ENCODE measurements around the gene TMEM212.
"Not testable (repeated sequence)": the region's sequence is repeated elsewhere in the genome, so short reads cannot be mapped to it uniquely, and the experiment has no call there.

TMEM212 gene

GRCh38 chr3:171892457-171892856 lies 49.3 kb downstream of the TMEM212 start:
- DNase-seq (ENCODE audit: low read depth) = no peak

GRCh38 chr3:171895291-171895690 lies 52.1 kb downstream of the TMEM212 start:
- no peak for DNase-seq (ENCODE audit: low read depth)

GRCh38 chr3:171895900-171896299 lies 52.8 kb downstream of the TMEM212 start:
- DNase-seq (ENCODE audit: low read depth) = no peak

- no peak for DNase-seq (ENCODE audit: low read depth)
Measured at GRCh38 chr3:171896316-171896715, 53.2 kb downstream of the TMEM212 start.

- DNase-seq (ENCODE audit: low read depth) = no peak
Measured at GRCh38 chr3:171898192-171898591, 55.0 kb downstream of the TMEM212 start.

- no peak for DNase-seq (ENCODE audit: low read depth)
Measured at GRCh38 chr3:171900446-171900845, 57.3 kb downstream of the TMEM212 start.

- DNase-seq (ENCODE audit: low read depth) = no peak
Measured at GRCh38 chr3:171901615-171902312, 58.6 kb downstream of the TMEM212 start.

- no peak for DNase-seq (ENCODE audit: low read depth)
Measured at GRCh38 chr3:171904829-171905228, 61.7 kb downstream of the TMEM212 start.

GRCh38 chr3:171906503-171906902 lies 63.4 kb downstream of the TMEM212 start:
- DNase-seq (ENCODE audit: low read depth) = not testable (repeated sequence)

- DNase-seq (ENCODE audit: low read depth) = no peak
Measured at GRCh38 chr3:171906951-171907676, 64.0 kb downstream of the TMEM212 start.

GRCh38 chr3:171907761-171908160 lies 64.6 kb downstream of the TMEM212 start:
- no peak for DNase-seq (ENCODE audit: low read depth)

- no peak for DNase-seq (ENCODE audit: low read depth)
Measured at GRCh38 chr3:171908731-171909130, 65.6 kb downstream of the TMEM212 start.
